HepG2 (cell line): ENCODE results near the gene CCM2. TPM values are rescaled to one million over a fixed set of nuclear protein-coding genes. Genes with fewer than 3 reads are reported as not detected.

Source experiments
- ATAC-seq: fragments of 200-7000 bp; cut with Tn5 transposase; 3 replicates; pipeline ENCODE4 v1.9.1; 2020; ENCODE audit warnings: mild to moderate bottlenecking, moderate library complexity
- BruUV-seq: library from RNA; stranded (reverse); fragments of 400-500 nt; replicated peaks from 2 replicates; lab custom pipeline; 2021; lab: Mats Ljungman, UMichigan
- CTCF ChIA-PET: fragments of 300-600 bp; formaldehyde crosslinking; extraction: SDS; loops from one replicate; lab custom pipeline; 2021; ENCODE audit warnings: low total read pairs, inconsistent platforms, low intra/inter-chr PET ratio; lab: Yijun Ruan, JAX
- POLR2A ChIA-PET: fragments of 350-600 bp; sonication (Branson Sonifier 250); formaldehyde crosslinking; loops from one replicate; lab custom pipeline; 2020; ENCODE audit warnings: antibody characterized with exemption, inconsistent platforms; lab: Yijun Ruan, JAX
- DNase-seq: peaks from one replicate; pipeline ENCODE4 v3.0.0-alpha.2; 2015; ENCODE audit warnings: low spot score
- FAIRE-seq: peaks from 3 replicates; lab custom pipeline; 2011; peaks lifted over from hg19 to GRCh38; lab: Jason Lieb, UNC
- H2AFZ ChIP-seq: one replicate; pipeline ENCODE4 v1.6.1; 2011; ENCODE audit warnings: low read length, inconsistent platforms
- H3K27ac ChIP-seq: fragments of 300-600 bp; 3 replicates; pipeline ENCODE4 v1.8.0; 2011; ENCODE audit warnings: mixed run types, mild to moderate bottlenecking, mixed read lengths, low read length, inconsistent platforms; ENCODE audit not compliant: insufficient read depth; ENCODE audit errors: extremely low read length
- H3K27me3 ChIP-seq, 2 experiments: fragments of 200-600 bp in 1 of 2; 2 replicates in 1 of 2; 3 replicates in 1 of 2; pipeline versions ENCODE4 v1.6.0 to v1.8.0; 2011; ENCODE audit warnings: low read length in 2 of 2, mild to moderate bottlenecking in 2 of 2, moderate library complexity in 2 of 2, inconsistent platforms in 1 of 2; ENCODE audit not compliant: insufficient read depth in 2 of 2, control insufficient read depth in 1 of 2
- H3K36me3 ChIP-seq, 2 experiments: fragments of 200-600 bp in 1 of 2; replicated peaks in 1 of 2; 2 replicates in 1 of 2; 3 replicates in 1 of 2; pipeline versions ENCODE4 v1.5.1 to v1.8.0; 2011; ENCODE audit warnings: low read length in 2 of 2, inconsistent platforms in 1 of 2; ENCODE audit not compliant: insufficient read depth in 2 of 2, control insufficient read depth in 1 of 2
- H3K4me1 ChIP-seq: 2 replicates; pipeline ENCODE4 v1.5.1; 2012; ENCODE audit warnings: low read length, inconsistent platforms; ENCODE audit not compliant: insufficient read depth
- H3K4me2 ChIP-seq: 2 replicates; pipeline ENCODE4 v1.6.0; 2011; ENCODE audit warnings: low read depth, low read length, inconsistent platforms
- H3K4me3 ChIP-seq, 3 experiments: fragments of 200-600 bp in 1 of 3; sonication (generic), shearing (Covaris generic) in 1 of 3; replicated peaks in 1 of 3; 2 replicates each; pipeline ENCODE4 v1.5.1; 2011 to 2016; ENCODE audit warnings: low read length in 3 of 3, inconsistent platforms in 2 of 3, low read depth in 2 of 3, mild to moderate bottlenecking in 2 of 3, control low read depth in 1 of 3, mixed read lengths in 1 of 3; ENCODE audit not compliant: insufficient read depth in 1 of 3
- H3K79me2 ChIP-seq: one replicate; pipeline ENCODE4 v1.6.1; 2011; ENCODE audit warnings: low read length, inconsistent platforms; ENCODE audit not compliant: insufficient read depth
- H3K9ac ChIP-seq: 2 replicates; pipeline ENCODE4 v1.6.0; 2011; ENCODE audit warnings: mild to moderate bottlenecking, low read depth, low read length, inconsistent platforms; ENCODE audit not compliant: insufficient read depth
- H3K9me3 ChIP-seq: 2 replicates; pipeline ENCODE4 v1.5.1; 2012; ENCODE audit warnings: mild to moderate bottlenecking, low read length
- H4K20me1 ChIP-seq: 2 replicates; pipeline ENCODE4 v1.6.0; 2011; ENCODE audit warnings: inconsistent platforms, mild to moderate bottlenecking, low read length, moderate library complexity; ENCODE audit not compliant: insufficient read depth
- BCLAF1 ChIP-seq: fragments of 450-650 bp; IDR thresholded peaks from 2 replicates; pipeline ENCODE4 v1.6.1; 2017; ENCODE audit warnings: mild to moderate bottlenecking
- BORCS8-MEF2B ChIP-seq: sonication (generic); formaldehyde crosslinking; IDR thresholded peaks from 2 replicates; pipeline ENCODE4 v1.8.0; 2022; ENCODE audit warnings: mild to moderate bottlenecking, missing genetic modification reagents
- NKX3-1 ChIP-seq: sonication (generic); formaldehyde crosslinking; IDR thresholded peaks from 2 replicates; pipeline ENCODE4 v1.5.0; 2020; ENCODE audit warnings: missing genetic modification reagents
- POLR2A ChIP-seq, 2 experiments: IDR thresholded peaks; 2 replicates each; pipeline ENCODE4 v1.6.1; 2011; ENCODE audit warnings: low read depth in 2 of 2, low read length in 2 of 2, mild to moderate bottlenecking in 1 of 2, moderate library complexity in 1 of 2; ENCODE audit not compliant: insufficient read depth in 1 of 2
- REPIN1 ChIP-seq: sonication (generic); formaldehyde crosslinking; IDR thresholded peaks from 2 replicates; pipeline ENCODE4 v1.8.0; 2022; ENCODE audit warnings: missing genetic modification reagents, low read depth, mild to moderate bottlenecking, borderline replicate concordance
- ZNF180 ChIP-seq: sonication (generic); formaldehyde crosslinking; IDR thresholded peaks from 2 replicates; pipeline ENCODE4 v1.4.0; 2020; ENCODE audit warnings: low read depth, missing genetic modification reagents, borderline replicate concordance
- WGBS: methylation state at CpG from one replicate; pipeline ENCODE4 v1.1.6; 2017; ENCODE audit warnings: low lambda C conversion rate; 5-methylcytosine and 5-hydroxymethylcytosine counted together
- in situ Hi-C: cut with HindIII; loops from 2 replicates; pipeline ENCODE4 v1.10.0; 2017; ENCODE audit warnings: low pct_unique_long_range_greater_than_20kb; ENCODE audit not compliant: extremely low pct_ligation_motif_present
- intact Hi-C: fragments of 100-400 bp; cut with micrococcal nuclease; formaldehyde crosslinking; loops from one replicate; pipeline ENCODE4 v1.10.0; 2022; ENCODE audit not compliant: unreplicated experiment
- polyA plus RNA-seq, 8 experiments: library from polyadenylated mRNA; depleted of rRNA in 3 of 8; stranded (reverse) in 7 of 8; unstranded in 1 of 8; fragments of >200 nt; fragmentation: Illumina TruSeq in 4 of 8; extraction: Trizol in 4 of 8; gene quantifications; 2 replicates each; pipeline versions ENCODE4 v1.2.1 to v1.2.3, GENCODE V29; 2011 to 2016; ENCODE audit warnings: low read depth in 4 of 8, missing spikeins in 1 of 8, mixed read lengths in 1 of 8; ENCODE audit not compliant: insufficient read depth in 1 of 8
- total RNA-seq, 5 experiments: library from RNA; depleted of rRNA; stranded (reverse); fragments of >200 nt; fragmentation: Illumina TruSeq; extraction: Trizol; gene quantifications; 2 replicates each; pipeline ENCODE4 v1.2.3, GENCODE V29; 2016; ENCODE audit warnings: low read depth in 1 of 5
- TF ChIP-seq, protein P1 (sequence below): sonication (generic); formaldehyde crosslinking; IDR thresholded peaks from 2 replicates; pipeline ENCODE4 v1.5.0; 2020; ENCODE audit warnings: mild to moderate bottlenecking, missing genetic modification reagents
- TF ChIP-seq, protein P2 (sequence below): sonication (generic); formaldehyde crosslinking; IDR thresholded peaks from 2 replicates; pipeline ENCODE4 v1.8.1; 2022; ENCODE audit warnings: mild to moderate bottlenecking, missing genetic modification reagents

CCM2 gene
- total and polyA plus RNA-seq, 2 of the 13 experiments (the other 11 are each of a cell fraction or from before 2014, with no cell fraction given), result 13.7 to 15.8 TPM

GRCh38 chr7:45092931-45093235, 92.9 kb downstream of the CCM2 start (continued):
- no peak for TF ChIP-seq BCLAF1
- TF ChIP-seq, protein P1, sequence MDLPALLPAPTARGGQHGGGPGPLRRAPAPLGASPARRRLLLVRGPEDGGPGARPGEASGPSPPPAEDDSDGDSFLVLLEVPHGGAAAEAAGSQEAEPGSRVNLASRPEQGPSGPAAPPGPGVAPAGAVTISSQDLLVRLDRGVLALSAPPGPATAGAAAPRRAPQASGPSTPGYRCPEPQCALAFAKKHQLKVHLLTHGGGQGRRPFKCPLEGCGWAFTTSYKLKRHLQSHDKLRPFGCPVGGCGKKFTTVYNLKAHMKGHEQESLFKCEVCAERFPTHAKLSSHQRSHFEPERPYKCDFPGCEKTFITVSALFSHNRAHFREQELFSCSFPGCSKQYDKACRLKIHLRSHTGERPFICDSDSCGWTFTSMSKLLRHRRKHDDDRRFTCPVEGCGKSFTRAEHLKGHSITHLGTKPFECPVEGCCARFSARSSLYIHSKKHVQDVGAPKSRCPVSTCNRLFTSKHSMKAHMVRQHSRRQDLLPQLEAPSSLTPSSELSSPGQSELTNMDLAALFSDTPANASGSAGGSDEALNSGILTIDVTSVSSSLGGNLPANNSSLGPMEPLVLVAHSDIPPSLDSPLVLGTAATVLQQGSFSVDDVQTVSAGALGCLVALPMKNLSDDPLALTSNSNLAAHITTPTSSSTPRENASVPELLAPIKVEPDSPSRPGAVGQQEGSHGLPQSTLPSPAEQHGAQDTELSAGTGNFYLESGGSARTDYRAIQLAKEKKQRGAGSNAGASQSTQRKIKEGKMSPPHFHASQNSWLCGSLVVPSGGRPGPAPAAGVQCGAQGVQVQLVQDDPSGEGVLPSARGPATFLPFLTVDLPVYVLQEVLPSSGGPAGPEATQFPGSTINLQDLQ (CRISPR knock-in tag), result no peak
- TF ChIP-seq ZNF180 (CRISPR knock-in tag), result no peak
- TF ChIP-seq REPIN1 (CRISPR knock-in tag), result no peak

GRCh38 chr7:45098983-45099839, 99.2 kb downstream of the CCM2 start:
- intact Hi-C loops (no loop called here), in situ Hi-C loops (no loop called here)
- ChIA-PET POLR2A (interaction anchor here (1.1 to 1.5 kb wide), 2 partner anchors 11 to 12 kb away, joined by 4 to 5 read pairs; partner anchors contain the start of gene TBRG4), CTCF (no interaction called here)
- peaks cover 5% of the 10 kb centered on the region; the same call in 1 of the 2 replicates for H4K20me1 ChIP-seq
- no TSS peak for BruUV-seq
- ATAC-seq (peak; percentile 51), FAIRE-seq (no peak), DNase-seq (no peak)
- H3K4me1 ChIP-seq, result no peaks in the 10 kb centered on the region
- no peak overlapping the region for H3K4me3 ChIP-seq
- no peaks in the 10 kb centered on the region for H3K9me3 ChIP-seq
- WGBS, result 97% methylated on average over 7 of the region's 10 CpGs
- H3K9ac ChIP-seq, result no peak overlapping the region
- H3K4me2 ChIP-seq, result no peak overlapping the region
- H3K36me3 ChIP-seq, result peaks cover 32 to 51% of the 10 kb centered on the region in 2 experiments
- no peak overlapping the region for H2AFZ ChIP-seq
- peak in 1 of 2 experiments; percentile 27; a peak in 1 of 4 replicates for TF ChIP-seq POLR2A (IDR thresholded peaks at IDR 0.05; ENCODE audit: insufficient read depth in 1 of 2, low read depth in 2 of 2, low read length in 2 of 2)
- 0 out of 2 replicates have a peak, but pooled peaks have one; percentile 36 for TF ChIP-seq BORCS8-MEF2B
- no peak for TF ChIP-seq NKX3-1 (CRISPR knock-in tag)
- TF ChIP-seq, protein P2, sequence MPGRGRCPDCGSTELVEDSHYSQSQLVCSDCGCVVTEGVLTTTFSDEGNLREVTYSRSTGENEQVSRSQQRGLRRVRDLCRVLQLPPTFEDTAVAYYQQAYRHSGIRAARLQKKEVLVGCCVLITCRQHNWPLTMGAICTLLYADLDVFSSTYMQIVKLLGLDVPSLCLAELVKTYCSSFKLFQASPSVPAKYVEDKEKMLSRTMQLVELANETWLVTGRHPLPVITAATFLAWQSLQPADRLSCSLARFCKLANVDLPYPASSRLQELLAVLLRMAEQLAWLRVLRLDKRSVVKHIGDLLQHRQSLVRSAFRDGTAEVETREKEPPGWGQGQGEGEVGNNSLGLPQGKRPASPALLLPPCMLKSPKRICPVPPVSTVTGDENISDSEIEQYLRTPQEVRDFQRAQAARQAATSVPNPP, result 0 out of 2 replicates have a peak, but pooled peaks have one; percentile 44
- no peak overlapping the region for H3K27ac ChIP-seq
- no peaks in the 10 kb centered on the region for H3K79me2 ChIP-seq
- no peaks in the 10 kb centered on the region for H3K27me3 ChIP-seq
